GM19099 (cell line): ENCODE results near the gene THAP12.

ENCODE experiments used
- POLR2A ChIP-seq: IDR thresholded peaks from 3 replicates; pipeline ENCODE4 v1.6.1; 2011; ENCODE audit warnings: low read depth; ENCODE audit not compliant: insufficient read length; ENCODE audit errors: extremely low read depth

Gene THAP12

GRCh38 chr11:76391021-76391420 is 10.1 kb upstream of the THAP12 start:
- TF ChIP-seq POLR2A, result no peak

- no peak for TF ChIP-seq POLR2A
Measured at GRCh38 chr11:76388408-76388807, 7.5 kb upstream of the THAP12 start.

GRCh38 chr11:76385903-76386302 is 5.0 kb upstream of the THAP12 start:
- no peak for TF ChIP-seq POLR2A

GRCh38 chr11:76382209-76382608 is 1.3 kb upstream of the THAP12 start:
- no peak for TF ChIP-seq POLR2A

- TF ChIP-seq POLR2A, result peak; percentile 23
Measured at GRCh38 chr11:76380159-76380976, 564 bp downstream of the THAP12 start.

GRCh38 chr11:76379807-76380158 is 1.1 kb downstream of the THAP12 start:
- TF ChIP-seq POLR2A, result no peak

GRCh38 chr11:76376746-76377558 is 4.0 kb downstream of the THAP12 start:
- TF ChIP-seq POLR2A, result no peak

GRCh38 chr11:76371170-76371569 is 9.8 kb downstream of the THAP12 start:
- TF ChIP-seq POLR2A, result no peak

- no peak for TF ChIP-seq POLR2A
Measured at GRCh38 chr11:76369406-76369805, 11.5 kb downstream of the THAP12 start.

GRCh38 chr11:76368490-76368889 is 12.4 kb downstream of the THAP12 start:
- no peak for TF ChIP-seq POLR2A

GRCh38 chr11:76365038-76365679 is 15.8 kb downstream of the THAP12 start:
- TF ChIP-seq POLR2A, result no peak

GRCh38 chr11:76362716-76363115 is 18.2 kb downstream of the THAP12 start:
- no peak for TF ChIP-seq POLR2A

- no peak for TF ChIP-seq POLR2A
Measured at GRCh38 chr11:76361776-76362175, 19.2 kb downstream of the THAP12 start.

- TF ChIP-seq POLR2A, result no peak
Measured at GRCh38 chr11:76361374-76361773, 19.6 kb downstream of the THAP12 start.

GRCh38 chr11:76355172-76355571 is 25.8 kb downstream of the THAP12 start:
- no peak for TF ChIP-seq POLR2A
